Purkinje cell (primary cell): ENCODE data around the gene TMPRSS6. TPM values are rescaled to one million over a fixed set of nuclear protein-coding genes. Genes with fewer than 3 reads are reported as not detected.

Experiments used
- polyA plus RNA-seq: library from polyadenylated mRNA; unstranded; fragments of >200 nt; fragmentation: Nextera tagmentation; gene quantifications from 2 replicates; pipeline ENCODE4 v1.2.1, GENCODE V29; 2014

TMPRSS6 gene
- not detected in 2 replicates for polyA plus RNA-seq

DNA sequence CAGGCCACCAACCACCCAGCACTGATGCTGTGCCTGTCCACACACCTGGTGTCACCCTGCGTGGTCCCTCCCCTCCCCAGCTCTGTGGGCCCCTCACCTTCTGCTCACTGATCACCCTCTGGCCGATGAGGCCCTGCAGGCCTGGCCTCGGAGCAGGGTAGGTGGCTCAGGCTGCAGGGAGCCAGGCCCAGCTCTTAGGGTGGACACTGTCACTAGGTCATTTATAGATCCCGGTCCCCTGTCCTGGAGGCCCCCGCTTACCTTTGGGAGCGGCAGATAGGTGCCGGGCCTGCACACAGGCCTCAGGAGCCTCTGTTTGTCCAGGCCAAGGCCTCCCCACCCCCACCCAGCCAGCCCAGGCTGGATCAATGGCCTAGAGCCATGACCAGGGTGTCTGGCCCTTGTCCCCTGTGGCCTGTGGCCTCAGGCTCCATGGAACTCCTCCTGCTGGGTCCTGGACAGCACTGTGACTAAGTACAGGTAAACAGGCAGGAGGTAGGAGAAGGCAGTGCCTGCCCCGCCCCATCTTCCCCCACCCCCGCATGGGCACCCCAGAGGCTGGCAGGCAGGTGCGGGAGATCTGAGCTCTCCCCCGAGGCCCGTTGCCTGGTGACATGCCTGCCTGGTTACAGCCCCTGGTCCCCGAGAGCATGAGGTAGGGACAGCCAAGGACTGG lies at the start of gene TMPRSS6:
TSS of gene TMPRSS6 (minus strand) at position 472 of the 676 bp plus-strand sequence. CDS start 6,296 bp downstream, outside the sequence.

DNA sequence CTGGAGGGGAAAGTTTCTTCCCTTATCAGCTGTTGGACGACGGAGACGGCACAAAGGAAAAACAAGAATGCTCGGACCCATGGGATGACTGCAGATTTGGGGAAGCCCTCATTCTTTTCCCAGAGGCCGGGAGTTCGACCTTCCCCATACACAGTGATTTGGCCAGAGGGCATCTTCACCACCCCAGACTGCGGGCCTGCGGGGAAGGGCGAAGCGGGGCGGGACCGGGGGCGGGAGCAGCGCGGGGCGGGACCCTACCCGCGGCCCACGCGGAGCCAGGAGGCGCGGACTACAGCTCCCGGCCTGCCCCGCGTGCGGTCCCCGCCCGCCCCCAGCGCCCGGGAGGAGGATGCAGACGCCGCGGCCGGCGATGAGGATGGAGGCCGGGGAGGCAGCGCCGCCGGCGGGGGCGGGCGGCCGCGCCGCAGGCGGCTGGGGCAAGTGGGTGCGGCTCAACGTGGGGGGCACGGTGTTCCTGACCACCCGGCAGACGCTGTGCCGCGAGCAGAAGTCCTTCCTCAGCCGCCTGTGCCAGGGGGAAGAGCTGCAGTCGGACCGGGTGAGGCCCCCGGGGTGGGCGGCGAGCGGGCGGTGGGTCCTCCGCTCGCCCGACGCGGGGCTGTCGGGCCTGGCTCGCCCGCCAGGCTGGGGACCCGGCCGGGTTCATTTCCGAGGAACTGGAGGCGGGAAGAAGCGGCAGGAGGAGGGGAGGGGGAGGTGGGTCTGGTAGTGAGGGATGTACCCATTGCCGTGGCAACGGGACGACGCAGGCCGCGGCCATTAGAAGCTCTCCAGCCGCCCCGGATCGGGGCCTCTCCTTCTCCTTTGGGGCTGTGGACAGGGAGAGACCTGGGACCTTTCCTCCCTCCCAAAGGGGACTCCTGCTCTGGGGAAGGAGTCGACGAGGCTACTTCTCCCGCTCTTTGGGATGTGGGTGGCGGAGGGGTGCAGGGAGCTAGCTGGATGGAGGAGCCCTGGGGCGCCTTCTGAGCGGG lies 57.8 kb downstream of the TMPRSS6 start, which contains the start of gene KCTD17:
TSS of gene KCTD17 (plus strand) at position 352 of the 995 bp plus-strand sequence. CDS start at position 371, 19 bp downstream.

GRCh38 chr22:37019309-37020191 lies 90.0 kb downstream of the TMPRSS6 start, which contains the start of the genes MPST and TST:
Gene MPST, plus strand, starts transcription at chr22:37019742. Its CDS starts 95 bp downstream, at chr22:37019837.
Gene TST, minus strand, starts transcription at chr22:37019447. Its CDS starts 715 bp downstream, at chr22:37018732.

Other genes with a start within 250 kb of the TMPRSS6 start
- gene NCF4, start 248.7 kb downstream of the TMPRSS6 start, polyA plus RNA-seq = 1.2 TPM in 1 of 2 replicates, not detected in the other
- gene CSF2RB, start 196.1 kb downstream of the TMPRSS6 start, polyA plus RNA-seq = not detected in 2 replicates
- 5.8 and 9.8 TPM in 2 replicates for gene TST, start 90.3 kb downstream of the TMPRSS6 start, polyA plus RNA-seq
- gene MPST, start 90.0 kb downstream of the TMPRSS6 start, polyA plus RNA-seq = 0.19 and 3.0 TPM in 2 replicates
- gene KCTD17, start 58.0 kb downstream of the TMPRSS6 start, polyA plus RNA-seq = 0.99 and 4.5 TPM in 2 replicates
- not detected in 2 replicates for gene IL2RB, start 40.2 kb upstream of the TMPRSS6 start, polyA plus RNA-seq
- gene C1QTNF6, start 78.5 kb upstream of the TMPRSS6 start, polyA plus RNA-seq = 3.7 TPM in 1 of 2 replicates, not detected in the other
- gene SSTR3, start 102.8 kb upstream of the TMPRSS6 start, polyA plus RNA-seq = 0.13 TPM in 1 of 2 replicates, not detected in the other
- gene RAC2, start 134.6 kb upstream of the TMPRSS6 start, polyA plus RNA-seq = not detected in 2 replicates
- not detected in 2 replicates for gene CYTH4, start 172.8 kb upstream of the TMPRSS6 start, polyA plus RNA-seq